Ovary (tissue), 9 donors: Measurements from ENCODE around the gene GMFB. TPM values are rescaled to one million over a fixed set of nuclear protein-coding genes. Genes with fewer than 3 reads are reported as not detected.

Experiments used
- DNase-seq, 5 donors: peaks; one replicate each; pipeline ENCODE4 v3.0.0-alpha.2; 2019 to 2020
- H3K27ac ChIP-seq, 2 donors: fragments of 200-600 bp; one replicate each; pipeline versions ENCODE4 v1.5.1 to v1.8.0; 2019 to 2022
- H3K27me3 ChIP-seq: fragments of 200-600 bp; one replicate; pipeline ENCODE4 v1.8.0; 2022
- H3K36me3 ChIP-seq: fragments of 200-600 bp; sonication (generic); one replicate; pipeline ENCODE4 v1.5.1; 2019
- H3K4me1 ChIP-seq: one replicate; pipeline ENCODE4 v1.8.1; 2013; ENCODE audit warnings: mild to moderate bottlenecking, moderate library complexity; ENCODE audit not compliant: insufficient read depth
- H3K4me3 ChIP-seq: fragments of 200-600 bp; sonication (generic); one replicate; pipeline ENCODE4 v1.5.1; 2017
- H3K9me3 ChIP-seq, 2 donors: fragments of 200-600 bp in 1 of 2; sonication (generic) in 1 of 2; one replicate each; pipeline versions ENCODE4 v1.5.1 to v1.8.1; 2013 to 2019; ENCODE audit warnings: mild to moderate bottlenecking in 1 of 2, moderate library complexity in 1 of 2
- EP300 ChIP-seq: sonication (generic); formaldehyde crosslinking; IDR thresholded peaks from one replicate; pipeline ENCODE4 v1.6.1; 2017; ENCODE audit warnings: antibody characterized with exemption
- POLR2A ChIP-seq: fragments of 450-650 bp; IDR thresholded peaks from one replicate; pipeline ENCODE4 v1.6.1; 2017; ENCODE audit warnings: antibody characterized with exemption, mild to moderate bottlenecking, moderate library complexity
- WGBS, 3 donors: extraction: QIAGEN DNeasy Blood & Tissue Kit in 1 of 3; methylation state at CpG; one replicate each; pipeline versions ENCODE4 v1.1.5 to v1.1.7; 2013 to 2017; 5-methylcytosine and 5-hydroxymethylcytosine counted together
- intact Hi-C, 4 donors: fragments of 100-400 bp; cut with DNase I; formaldehyde crosslinking; loops; one replicate each; pipeline versions ENCODE4 v1.11.0 to v1.15.1; 2022 to 2023
- polyA plus RNA-seq, 2 donors: library from polyadenylated mRNA; stranded (reverse); fragments of 200-250 nt in 1 of 2; fragments of 350-450 nt in 1 of 2; fragmentation: Illumina TruSeq in 1 of 2; extraction: RNeasy Lipid Tissue Mini Kit (QIAGEN cat#74804) in 1 of 2; gene quantifications; one replicate each; pipeline ENCODE4 v1.2.3, GENCODE V29; 2013 to 2014
- total RNA-seq, 7 donors: library from RNA; depleted of rRNA in 2 of 7; stranded (reverse); fragments of >200 nt in 2 of 7; fragmentation: NEBNext Ultra II Directional in 3 of 7; extraction: Animal tissue kit (Norgen Biotek cat#: 25700) in 3 of 7; gene quantifications; one replicate each; pipeline versions ENCODE4 v1.1.0 to v1.2.4, GENCODE V29; 2016 to 2023
- TF ChIP-seq, protein P1 (sequence below), 3 donors: fragments of 450-650 bp in 2 of 3; fragments of 200-600 bp in 1 of 3; IDR thresholded peaks; one replicate each; pipeline versions ENCODE4 v1.5.1 to v1.8.0; 2016 to 2022; ENCODE audit warnings: antibody characterized with exemption in 3 of 3, mild to moderate bottlenecking in 1 of 3
- donor health status: DM: no; HTN: no; CAD: no; lungs with moderate emphysema.
- donor health status: DM: no; HTN: no; CAD: no.
- donor health status: Bipolar disorder and iron deficiency.
- donor health status: DM: yes; HTN: yes; CAD: no.
- donor health status: DM: no; HTN: no; CAD: no.
- donor health status: DM: yes; HTN: yes; CAD: no.

The GMFB gene
- total and polyA plus RNA-seq, 9 donors: 14.1 to 65.5 (median 30.0) TPM

DNA sequence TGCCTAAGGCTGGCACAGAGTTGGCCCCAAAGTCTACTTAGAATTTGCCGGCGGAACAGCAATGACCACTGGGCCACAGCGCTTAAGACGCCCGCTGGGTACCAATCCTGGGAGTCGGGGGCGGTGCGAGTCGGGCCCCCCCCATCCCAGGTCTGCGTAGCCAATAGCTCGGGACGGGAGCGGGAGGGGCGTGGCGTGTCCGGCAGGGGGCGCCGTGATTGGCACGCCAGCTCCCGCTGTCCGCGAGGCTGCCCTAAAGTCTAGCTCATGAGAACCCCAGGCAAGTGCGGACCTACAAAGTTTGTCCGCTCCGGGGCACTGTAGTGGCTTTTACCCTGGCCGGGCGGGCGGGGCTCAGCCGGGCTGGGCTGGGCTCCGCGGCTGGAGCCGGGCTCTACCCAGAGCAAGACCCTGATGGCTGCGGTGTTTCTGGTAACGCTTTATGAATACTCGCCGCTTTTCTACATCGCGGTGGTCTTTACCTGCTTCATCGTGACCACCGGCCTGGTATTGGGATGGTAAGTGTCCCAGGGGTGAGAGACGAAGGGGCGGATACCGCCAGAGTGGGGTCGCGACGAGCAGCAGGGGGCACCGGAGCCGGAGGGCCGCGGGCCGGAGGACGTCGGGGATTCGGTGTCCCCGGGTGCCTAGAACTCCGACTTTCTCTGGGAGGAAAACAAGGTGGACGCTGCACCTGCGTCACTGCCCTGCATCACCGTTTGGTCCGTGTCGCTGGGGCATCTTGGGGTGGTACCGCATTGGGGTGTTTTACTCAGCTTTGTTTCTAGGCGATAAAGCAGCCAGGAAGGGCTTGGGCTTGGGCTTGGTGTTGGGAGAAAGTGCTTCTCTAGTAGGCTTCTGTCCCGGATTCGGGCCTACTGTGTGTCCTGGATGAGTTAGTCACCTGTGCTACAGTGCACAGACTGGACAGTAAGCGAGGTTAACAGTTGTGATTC lies 21.0 kb upstream of the GMFB start, which contains the start of gene CGRRF1:
CGRRF1 (plus strand) TSS at position 361 of the 956 bp plus-strand sequence; CDS start at position 415, 54 bp downstream.
- Histone ChIP-seq H3K27ac (peak within 1 kb of the TSS in 1 of 2 donors; percentile 19), H3K27me3 (no peaks in the 10 kb centered on the region), H3K4me1 (peaks cover 8% of the 10 kb centered on the region), H3K9me3 (no peaks in the 10 kb centered on the region), H3K4me3 (peak within 1 kb of the TSS; percentile 92), H3K36me3 (no peaks in the 10 kb centered on the region)
- TF ChIP-seq EP300: no peak
- TF ChIP-seq, protein P1, sequence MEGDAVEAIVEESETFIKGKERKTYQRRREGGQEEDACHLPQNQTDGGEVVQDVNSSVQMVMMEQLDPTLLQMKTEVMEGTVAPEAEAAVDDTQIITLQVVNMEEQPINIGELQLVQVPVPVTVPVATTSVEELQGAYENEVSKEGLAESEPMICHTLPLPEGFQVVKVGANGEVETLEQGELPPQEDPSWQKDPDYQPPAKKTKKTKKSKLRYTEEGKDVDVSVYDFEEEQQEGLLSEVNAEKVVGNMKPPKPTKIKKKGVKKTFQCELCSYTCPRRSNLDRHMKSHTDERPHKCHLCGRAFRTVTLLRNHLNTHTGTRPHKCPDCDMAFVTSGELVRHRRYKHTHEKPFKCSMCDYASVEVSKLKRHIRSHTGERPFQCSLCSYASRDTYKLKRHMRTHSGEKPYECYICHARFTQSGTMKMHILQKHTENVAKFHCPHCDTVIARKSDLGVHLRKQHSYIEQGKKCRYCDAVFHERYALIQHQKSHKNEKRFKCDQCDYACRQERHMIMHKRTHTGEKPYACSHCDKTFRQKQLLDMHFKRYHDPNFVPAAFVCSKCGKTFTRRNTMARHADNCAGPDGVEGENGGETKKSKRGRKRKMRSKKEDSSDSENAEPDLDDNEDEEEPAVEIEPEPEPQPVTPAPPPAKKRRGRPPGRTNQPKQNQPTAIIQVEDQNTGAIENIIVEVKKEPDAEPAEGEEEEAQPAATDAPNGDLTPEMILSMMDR (IDR thresholded peaks at IDR 0.05): peak; percentile 84 to 90 (median 87)
- peak; percentile 59 for TF ChIP-seq POLR2A
- peak; percentile 97 to 99 (median 98) for DNase-seq
- WGBS, 3 donors: 0 to 1% (median 0%) methylated on average over 57 to 66 of the region's 66 CpGs
- intact Hi-C loops: no loop called here

DNA sequence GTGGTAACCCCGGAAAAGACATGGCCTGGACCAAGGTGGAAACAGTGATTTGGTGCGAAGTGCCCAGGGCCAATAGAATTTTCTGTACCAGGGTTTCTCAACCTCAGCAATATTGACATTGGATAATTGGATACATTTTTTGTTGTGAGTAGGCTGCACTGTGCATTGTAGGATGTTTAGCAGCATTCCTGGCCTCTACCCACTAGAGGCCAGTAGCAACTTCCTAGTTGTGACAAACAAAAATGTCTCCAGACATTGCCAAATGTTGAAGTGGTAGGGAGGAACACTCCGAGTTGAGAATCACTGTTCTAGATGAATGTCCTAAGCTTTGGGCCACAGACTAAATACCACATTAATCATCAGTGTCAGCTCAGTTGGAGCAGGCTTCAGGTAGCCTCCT lies 14.7 kb upstream of the GMFB start:
- no peaks in the 10 kb centered on the region for H3K9me3 ChIP-seq
- intact Hi-C loops: no loop called here
- no peaks in the 10 kb centered on the region for H3K36me3 ChIP-seq
- H3K4me1 ChIP-seq: no peaks in the 10 kb centered on the region
- H3K4me3 ChIP-seq: no peak overlapping the region
- H3K27me3 ChIP-seq: no peaks in the 10 kb centered on the region
- no peak for DNase-seq
- WGBS, 3 donors: 55 to 65% (median 57%) methylated on average over 3 of the region's 3 CpGs
- TF ChIP-seq EP300 (no peak), POLR2A (no peak)
- TF ChIP-seq, protein P1 (IDR thresholded peaks at IDR 0.05): no peak
- H3K27ac ChIP-seq: no peak overlapping the region

DNA sequence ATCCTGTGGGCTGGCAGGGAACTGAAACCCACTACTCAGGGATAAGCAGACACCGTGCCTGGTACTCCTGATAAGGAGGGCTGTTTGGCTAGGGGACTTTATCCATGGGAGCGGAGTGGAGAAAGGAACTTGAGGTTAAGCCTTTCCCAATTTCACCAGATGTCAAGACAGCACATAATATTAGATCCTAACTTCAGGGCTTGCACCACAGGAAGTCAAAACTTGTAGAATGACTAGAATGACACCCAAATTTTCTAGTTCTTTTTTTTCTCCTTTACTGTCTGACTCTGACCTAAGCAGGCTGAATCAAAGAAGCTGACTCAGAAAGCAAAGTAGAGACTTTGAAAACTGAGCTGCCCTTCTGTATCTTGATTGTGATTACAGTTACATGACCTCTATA lies 13.8 kb upstream of the GMFB start:
- no peak overlapping the region for H3K27ac ChIP-seq
- no peak for TF ChIP-seq EP300
- TF ChIP-seq, protein P1 (IDR thresholded peaks at IDR 0.05): no peak
- TF ChIP-seq POLR2A: no peak
- intact Hi-C loops: no loop called here
- H3K27me3 ChIP-seq: no peaks in the 10 kb centered on the region
- H3K4me1 ChIP-seq: no peaks in the 10 kb centered on the region
- no peaks in the 10 kb centered on the region for H3K36me3 ChIP-seq
- 46 to 55% (median 48%) methylated on average over 2 of the region's 2 CpGs for WGBS, 3 donors
- no peak overlapping the region for H3K4me3 ChIP-seq
- DNase-seq: no peak
- H3K9me3 ChIP-seq: no peaks in the 10 kb centered on the region

DNA sequence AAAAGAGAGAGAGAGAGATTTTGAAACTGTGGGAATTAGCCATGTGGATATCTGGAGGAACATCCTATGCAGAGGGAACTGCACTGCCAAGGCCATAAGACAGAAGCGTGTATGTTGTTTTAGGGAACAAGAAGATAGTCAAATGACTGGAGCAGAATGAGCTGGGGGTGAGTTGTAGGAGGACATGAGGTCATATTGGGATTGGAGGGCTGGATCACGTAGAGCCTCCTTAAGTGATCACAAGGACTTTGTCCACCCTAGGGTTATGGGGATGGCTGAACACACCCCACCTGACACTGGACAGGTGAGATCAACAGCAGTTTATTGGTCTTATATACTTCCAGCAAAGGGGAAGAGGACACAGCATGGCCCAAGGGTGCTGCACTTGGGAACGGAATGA lies 12.7 kb upstream of the GMFB start:
- DNase-seq: no peak
- 77 to 80% (median 78%) methylated on average over 3 of the region's 3 CpGs for WGBS, 3 donors
- Histone ChIP-seq H3K9me3 (no peaks in the 10 kb centered on the region), H3K4me1 (no peaks in the 10 kb centered on the region), H3K36me3 (no peaks in the 10 kb centered on the region), H3K27ac (no peak overlapping the region), H3K27me3 (no peaks in the 10 kb centered on the region), H3K4me3 (no peak overlapping the region)
- no peak for TF ChIP-seq EP300
- TF ChIP-seq, protein P1 (IDR thresholded peaks at IDR 0.05): no peak
- TF ChIP-seq POLR2A: no peak
- intact Hi-C loops: no loop called here
